ENCODE measurements around the gene LDLRAD1.

GRCh38 chr1:53964109-53964508, 53.9 kb downstream of the LDLRAD1 start:
- TF ChIP-seq CTCF (IDR thresholded peaks at IDR 0.05; ENCODE audit: extremely low read depth in 1 of 2, insufficient read depth in 1 of 2, low read depth in 1 of 2, low read length in 2 of 2) (no peak), JUN (IDR thresholded peaks at IDR 0.05; ENCODE audit: borderline replicate concordance, insufficient read depth, insufficient read length, low read depth) (no peak), MAX (IDR thresholded peaks at IDR 0.05; ENCODE audit: insufficient read depth, insufficient read length) (no peak), EZH2 (IDR thresholded peaks at IDR 0.05; ENCODE audit: borderline replicate concordance, low read depth, low read length, severe bottlenecking) (no peak), MYC (IDR thresholded peaks at IDR 0.05; ENCODE audit: low read depth, low read length) (no peak), FOS (IDR thresholded peaks at IDR 0.05; ENCODE audit: borderline replicate concordance, insufficient read depth, low read length) (no peak), POLR2A (IDR thresholded peaks at IDR 0.05; ENCODE audit: low read depth, low read length) (no peak), POLR2AphosphoS5 (IDR thresholded peaks at IDR 0.05; ENCODE audit: insufficient read depth, low read depth, low read length) (no peak)

All from endothelial cell of umbilical vein (primary cell).